SH-SY5Y (cell line): ENCODE results near the gene CTU1.

Experiments used
- GATA2 ChIP-seq: IDR thresholded peaks from 2 replicates; pipeline ENCODE4 v1.6.1; 2011; ENCODE audit warnings: mild to moderate bottlenecking, low read depth, low read length
- GATA3 ChIP-seq: IDR thresholded peaks from 2 replicates; pipeline ENCODE4 v1.6.1; 2011; ENCODE audit warnings: low read depth, mild to moderate bottlenecking, low read length, moderate library complexity

DNA sequence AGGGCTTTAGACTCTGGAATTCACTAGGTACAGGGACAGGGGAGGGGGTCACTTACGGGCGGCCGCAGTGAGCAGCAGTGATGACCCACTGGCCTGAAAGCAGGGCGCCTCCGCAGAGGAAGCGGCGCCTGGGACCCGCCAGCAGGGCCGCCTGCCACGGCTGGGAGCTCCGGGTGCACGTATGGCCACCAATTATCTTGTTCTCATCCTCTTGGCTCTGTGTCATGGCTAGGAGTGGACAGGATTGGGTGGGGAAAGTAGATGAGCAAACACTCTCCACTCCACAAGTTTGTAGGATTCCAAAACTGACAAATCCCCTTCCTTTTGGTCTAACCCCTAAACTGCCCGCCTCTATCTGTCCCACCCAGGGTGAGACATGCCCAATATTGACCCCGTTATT, 26.7 kb downstream of the CTU1 start:
- TF ChIP-seq GATA2, result no peak
- TF ChIP-seq GATA3, result no peak
